ENCODE results near the gene TTC21B.
"Not testable (repeated sequence)": the region's sequence is repeated elsewhere in the genome, so short reads cannot be mapped to it uniquely, and the experiment has no call there.

Gene TTC21B

GRCh38 chr2:165889158-165889557, 64.4 kb downstream of the TTC21B start:
- DNase-seq (ENCODE audit: extremely low read depth in 1 of 2, low read depth in 1 of 2): no peak

DNA sequence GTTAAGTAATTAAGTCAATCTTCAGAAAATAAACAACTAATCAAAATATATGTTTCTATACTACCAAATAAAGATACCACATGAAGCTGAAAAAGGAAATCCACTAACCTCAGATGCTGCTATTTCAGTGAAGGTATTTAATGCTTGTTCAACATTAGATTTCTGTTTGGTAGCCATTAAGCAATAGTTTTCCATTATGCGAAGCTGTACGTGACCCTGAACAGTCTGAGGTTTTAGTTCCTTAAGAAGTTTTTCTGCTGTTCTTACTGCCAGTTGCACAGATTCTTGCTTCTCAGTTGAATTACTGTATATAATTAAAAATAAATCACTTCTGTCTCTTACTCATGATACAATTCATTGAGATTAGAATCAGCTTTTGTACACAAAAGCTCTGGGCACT, 65.4 kb downstream of the TTC21B start:
- no peak for DNase-seq (ENCODE audit: extremely low read depth in 1 of 2, low read depth in 1 of 2)

- DNase-seq (ENCODE audit: extremely low read depth in 1 of 2, low read depth in 1 of 2): no peak
These were observed 67.0 kb downstream of the TTC21B start for GRCh38 chr2:165886487-165887146.

DNA sequence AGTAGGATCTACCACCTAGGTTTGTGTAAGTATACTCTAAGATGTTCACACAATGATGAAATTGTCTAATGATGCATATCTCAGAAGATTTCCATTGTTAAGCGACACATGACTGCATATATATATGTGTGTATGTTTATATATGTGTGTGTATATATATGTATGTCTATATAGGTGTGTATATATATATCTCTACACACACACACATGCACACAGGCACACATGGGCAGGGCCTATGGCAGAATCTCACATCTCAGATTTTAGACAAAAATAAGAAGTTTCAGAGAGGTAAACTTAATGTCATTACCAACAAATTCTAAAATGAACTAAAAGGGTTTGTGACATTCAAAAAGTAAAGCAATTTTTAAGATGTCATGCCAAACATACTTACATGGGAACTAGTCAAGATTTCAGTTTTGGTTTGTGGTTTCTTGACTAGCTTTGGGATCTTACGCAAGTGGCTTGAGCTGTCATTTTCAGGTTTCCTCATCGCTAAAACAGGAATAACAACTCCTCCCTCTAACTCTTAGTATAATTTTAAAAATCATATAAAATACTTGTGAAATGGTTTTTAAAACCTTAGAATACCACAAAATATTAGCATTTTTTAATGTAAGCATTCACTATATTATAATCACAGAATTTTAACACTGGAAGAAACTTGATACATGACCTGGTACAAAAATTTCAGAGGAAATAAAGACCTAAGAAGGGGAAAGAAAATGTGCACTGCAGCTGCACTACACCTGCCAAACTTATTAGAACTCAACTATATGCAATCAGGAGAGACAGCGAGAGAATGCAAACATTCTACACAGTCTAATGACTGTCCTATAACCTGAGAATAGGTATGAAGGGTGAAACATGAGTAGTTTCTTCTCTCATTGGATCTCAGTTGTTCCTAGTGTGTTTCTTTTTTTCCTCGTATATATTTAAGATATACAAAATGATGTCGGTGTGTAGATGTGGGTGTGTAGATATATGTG, 75.7 kb downstream of the TTC21B start:
- no peak for DNase-seq (ENCODE audit: extremely low read depth in 1 of 2, low read depth in 1 of 2)

DNA sequence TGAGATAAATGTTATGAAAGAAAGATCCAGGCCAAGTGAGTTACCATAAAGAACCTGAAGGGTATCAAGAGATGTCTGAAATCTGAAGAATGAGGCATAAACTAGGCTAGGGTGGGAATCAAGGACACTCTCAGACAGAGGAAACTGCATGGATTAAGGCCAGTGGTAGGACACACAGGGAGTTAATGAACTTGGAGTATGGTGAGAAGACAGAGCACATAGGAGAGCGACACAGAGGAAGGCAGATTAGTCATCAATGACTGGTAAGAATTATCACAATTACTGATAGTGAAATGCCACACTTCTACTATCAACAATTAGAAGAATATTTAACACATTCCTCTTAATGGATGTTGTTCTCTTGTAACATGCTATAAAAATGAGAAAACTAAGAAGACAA, 76.9 kb downstream of the TTC21B start:
- DNase-seq (ENCODE audit: extremely low read depth in 1 of 2, low read depth in 1 of 2): no peak

- no peak for DNase-seq (ENCODE audit: extremely low read depth in 1 of 2, low read depth in 1 of 2)
These were observed 77.3 kb downstream of the TTC21B start for GRCh38 chr2:165876269-165876668.

- no peak for DNase-seq (ENCODE audit: extremely low read depth in 1 of 2, low read depth in 1 of 2)
These were observed 79.0 kb downstream of the TTC21B start for GRCh38 chr2:165874445-165875039.

GRCh38 chr2:165872101-165872791, 81.3 kb downstream of the TTC21B start:
- no peak for DNase-seq (ENCODE audit: extremely low read depth in 1 of 2, low read depth in 1 of 2)

DNA sequence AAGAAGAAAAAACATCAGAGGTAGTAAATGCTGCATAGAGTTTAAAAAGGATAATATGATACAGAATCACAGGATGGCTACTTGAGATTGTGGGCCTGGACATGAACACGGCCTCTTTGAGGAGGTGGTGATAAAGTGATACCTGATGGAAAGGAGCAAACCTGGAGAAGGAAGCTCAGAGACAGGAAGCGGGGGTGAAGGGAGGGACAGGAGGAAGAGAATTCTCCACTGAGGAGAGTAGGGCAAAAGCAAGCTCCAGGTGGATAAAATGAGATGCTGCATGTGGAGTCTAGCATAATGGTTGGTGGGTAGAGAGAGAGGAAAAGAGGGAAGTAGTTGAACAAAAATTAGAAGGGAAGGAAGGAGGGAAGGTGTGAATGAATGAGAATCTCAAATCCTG, 82.6 kb downstream of the TTC21B start:
- no peak for DNase-seq (ENCODE audit: extremely low read depth in 1 of 2, low read depth in 1 of 2)

DNA sequence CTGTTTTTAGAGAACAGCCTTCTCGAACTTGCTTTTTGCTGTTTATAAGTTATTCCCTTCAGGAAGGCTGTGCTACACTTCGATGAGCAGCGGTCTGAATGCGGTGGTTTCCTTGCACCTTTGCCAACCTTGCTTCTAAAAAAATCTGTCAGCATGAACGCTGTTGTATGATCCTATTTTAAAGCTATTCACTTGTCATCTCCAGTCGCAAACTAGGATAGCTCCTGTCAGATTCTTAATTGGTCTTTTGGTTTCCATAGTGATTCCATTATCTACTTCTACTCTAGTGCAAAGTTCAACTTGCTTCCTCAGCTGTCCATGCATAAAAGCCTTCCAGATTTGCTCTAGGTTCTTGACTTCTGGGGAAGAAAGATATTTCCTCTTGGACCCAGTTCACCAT, 83.2 kb downstream of the TTC21B start:
- no peak for DNase-seq (ENCODE audit: extremely low read depth in 1 of 2, low read depth in 1 of 2)

GRCh38 chr2:165868211-165868610, 85.4 kb downstream of the TTC21B start:
- no peak for DNase-seq (ENCODE audit: extremely low read depth in 1 of 2, low read depth in 1 of 2)

DNA sequence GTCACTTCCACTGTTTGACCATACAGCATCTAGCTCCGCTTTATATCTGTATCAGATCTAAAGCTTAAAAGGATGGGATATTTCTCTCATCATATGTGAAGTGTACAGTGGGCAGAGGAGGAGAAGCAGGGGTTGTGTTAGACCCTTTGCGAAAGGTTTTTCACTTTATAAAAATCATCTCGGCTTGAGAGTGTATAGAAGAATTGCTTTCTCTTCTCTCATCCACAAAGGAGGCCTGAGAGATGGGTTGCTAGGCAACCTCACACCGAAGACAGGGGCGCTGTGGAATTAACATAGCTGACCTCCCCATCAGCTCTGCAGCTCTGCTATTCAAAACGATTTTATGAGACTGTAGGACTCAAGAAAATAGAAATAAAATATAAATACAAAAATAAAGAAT, 89.3 kb downstream of the TTC21B start:
- DNase-seq (ENCODE audit: extremely low read depth in 1 of 2, low read depth in 1 of 2): no peak

GRCh38 chr2:165863810-165864261, 89.7 kb downstream of the TTC21B start:
- DNase-seq (ENCODE audit: extremely low read depth in 1 of 2, low read depth in 1 of 2): no peak

DNA sequence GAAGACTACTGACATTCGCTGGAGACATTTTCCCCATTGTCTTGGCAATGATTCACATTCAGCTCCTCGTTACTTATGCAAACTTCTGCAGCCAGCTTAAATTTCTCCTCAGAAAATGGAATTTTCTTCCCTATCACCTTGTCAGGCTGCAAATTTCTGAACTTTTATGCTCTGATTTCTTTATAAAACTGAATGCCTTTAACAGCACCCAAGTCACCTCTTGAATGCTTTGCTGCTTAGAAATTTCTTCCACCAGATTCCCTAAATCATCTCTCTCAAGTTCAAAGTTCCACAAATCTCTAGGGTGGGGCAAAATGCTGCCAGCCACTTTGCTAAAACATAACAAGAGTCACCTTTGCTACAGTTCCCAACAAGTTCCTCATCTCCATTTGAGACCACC, 92.5 kb downstream of the TTC21B start:
- not testable (repeated sequence) for DNase-seq (ENCODE audit: extremely low read depth in 1 of 2, low read depth in 1 of 2)

DNA sequence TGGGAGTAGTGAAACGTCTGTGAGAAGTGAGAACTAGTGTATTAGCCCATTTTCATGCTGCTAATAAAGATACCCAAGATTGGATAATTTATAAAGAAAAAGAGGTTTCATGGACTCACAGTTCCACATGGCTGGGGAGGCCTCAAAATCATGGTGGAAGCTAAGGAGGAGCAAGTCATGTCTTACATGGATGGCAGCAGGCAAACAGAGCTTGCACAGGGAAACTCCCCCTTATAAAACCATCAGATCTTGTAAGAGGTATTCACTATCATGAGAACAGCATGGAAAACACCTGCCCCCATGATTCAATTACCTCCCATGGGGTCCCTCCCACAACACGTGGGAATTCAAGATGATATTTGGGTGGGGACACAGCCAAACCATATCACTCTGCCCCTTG, 93.9 kb downstream of the TTC21B start:
- not testable (repeated sequence) for DNase-seq (ENCODE audit: extremely low read depth in 1 of 2, low read depth in 1 of 2)

GRCh38 chr2:165857876-165858275, 95.7 kb downstream of the TTC21B start:
- DNase-seq (ENCODE audit: extremely low read depth in 1 of 2, low read depth in 1 of 2): no peak

- no peak for DNase-seq (ENCODE audit: extremely low read depth in 1 of 2, low read depth in 1 of 2)
These were observed 101.2 kb downstream of the TTC21B start for GRCh38 chr2:165852394-165852793.

GRCh38 chr2:165847001-165847400, 106.6 kb downstream of the TTC21B start:
- DNase-seq (ENCODE audit: extremely low read depth in 1 of 2, low read depth in 1 of 2): no peak

DNA sequence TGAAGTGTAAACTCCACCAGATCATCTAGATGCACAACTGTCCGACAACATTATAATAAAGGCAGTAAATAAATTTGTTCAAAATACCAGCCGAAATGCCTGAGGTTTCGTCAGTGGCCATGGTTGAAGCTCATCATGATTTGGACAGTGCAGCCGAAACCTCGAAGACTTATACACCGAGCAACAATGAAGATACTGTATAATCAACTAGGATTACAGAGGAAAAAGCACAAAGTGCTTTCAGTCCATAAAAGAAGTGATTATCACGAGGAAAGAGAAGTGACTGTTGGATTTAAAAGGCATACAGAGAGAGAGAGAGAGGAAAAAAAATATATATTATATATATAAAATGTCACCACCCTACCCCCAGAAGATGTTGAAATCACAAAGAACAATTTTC, 107.5 kb downstream of the TTC21B start:
- no peak for DNase-seq (ENCODE audit: extremely low read depth in 1 of 2, low read depth in 1 of 2)

DNA sequence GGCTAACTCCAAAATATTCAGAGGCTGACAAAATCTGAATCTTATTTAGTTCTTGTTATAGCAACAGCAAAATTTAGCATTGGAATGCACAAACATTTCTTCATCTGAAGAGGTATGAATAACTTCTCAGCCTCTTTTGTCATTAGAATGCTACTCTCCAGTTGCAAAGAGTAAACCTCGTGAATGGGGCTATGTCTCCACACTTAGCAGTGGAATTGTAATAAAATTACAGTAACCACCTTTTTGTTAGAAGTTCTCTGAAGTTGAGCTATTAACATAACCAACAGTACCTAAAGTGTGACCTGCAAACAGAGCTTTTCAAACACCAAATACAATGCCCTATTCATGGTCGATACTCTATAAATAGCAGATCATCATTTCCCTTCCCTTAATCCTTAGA, 109.4 kb downstream of the TTC21B start:
- DNase-seq (ENCODE audit: extremely low read depth in 1 of 2, low read depth in 1 of 2): no peak

DNA sequence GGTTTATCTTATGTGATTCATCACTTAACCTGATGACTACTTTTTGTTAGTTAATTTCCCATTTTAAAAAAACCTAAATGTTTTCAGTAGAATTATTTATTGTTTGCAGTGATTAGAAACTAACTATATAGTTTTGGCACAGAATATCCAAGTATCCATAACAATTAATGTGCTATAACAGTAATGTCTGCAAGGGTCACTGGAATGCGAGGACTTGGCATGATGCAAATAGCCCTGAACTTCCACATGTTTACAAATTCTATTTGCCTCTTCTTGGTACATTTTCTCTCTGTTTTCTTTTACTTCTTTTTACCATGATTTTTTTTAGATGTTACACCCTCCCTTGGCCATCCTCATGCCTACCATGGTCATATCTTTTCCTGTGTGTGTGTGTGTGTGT, 110.2 kb downstream of the TTC21B start:
- no peak for DNase-seq (ENCODE audit: extremely low read depth in 1 of 2, low read depth in 1 of 2)
